Germinal center (tissue), 1 donor: Measurements from ENCODE around the gene GRIK1.

Experiments
- DNase-seq: peaks from one replicate; pipeline ENCODE4 v3.0.0; 2012; ENCODE audit warnings: mixed read lengths, low spot score

Gene GRIK1

GRCh38 chr21:29642551-29643245 is 297.1 kb downstream of the GRIK1 start:
- no peak for DNase-seq

GRCh38 chr21:29641635-29642550 is 297.9 kb downstream of the GRIK1 start:
- no peak for DNase-seq

DNA sequence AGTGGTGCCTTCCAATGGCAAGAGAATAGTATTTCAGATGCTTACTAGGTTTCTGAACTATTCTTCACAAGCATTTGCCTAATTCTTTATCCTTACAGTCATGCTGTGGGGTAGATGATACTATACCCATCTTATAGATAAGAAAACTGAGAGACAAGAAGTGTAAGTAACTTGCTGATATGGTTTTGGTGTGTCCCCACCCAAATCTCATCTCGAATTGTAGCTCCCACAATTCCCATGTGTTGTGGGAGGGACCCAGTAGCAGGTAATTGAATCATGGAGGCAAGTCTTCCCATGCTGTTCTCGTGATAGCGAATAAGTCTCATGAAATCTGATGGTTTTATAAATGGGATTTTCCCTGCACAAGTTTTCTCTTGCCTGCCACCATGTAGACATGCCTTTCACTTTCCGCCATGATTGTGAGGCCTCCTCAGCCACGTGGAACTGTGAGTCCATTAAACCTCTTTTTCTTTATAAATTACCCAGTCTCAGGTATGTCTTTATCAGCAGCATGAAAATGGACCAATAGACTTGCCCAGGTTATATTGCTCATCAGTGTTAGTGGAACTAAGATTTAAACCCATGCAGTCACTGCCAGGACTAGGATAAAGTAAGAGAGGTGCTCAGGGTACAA is 298.7 kb downstream of the GRIK1 start:
- DNase-seq: no peak

GRCh38 chr21:29640080-29640508 is 299.7 kb downstream of the GRIK1 start:
- peak; percentile 15 for DNase-seq

GRCh38 chr21:29639366-29640079 is 300.3 kb downstream of the GRIK1 start:
- no peak for DNase-seq

DNA sequence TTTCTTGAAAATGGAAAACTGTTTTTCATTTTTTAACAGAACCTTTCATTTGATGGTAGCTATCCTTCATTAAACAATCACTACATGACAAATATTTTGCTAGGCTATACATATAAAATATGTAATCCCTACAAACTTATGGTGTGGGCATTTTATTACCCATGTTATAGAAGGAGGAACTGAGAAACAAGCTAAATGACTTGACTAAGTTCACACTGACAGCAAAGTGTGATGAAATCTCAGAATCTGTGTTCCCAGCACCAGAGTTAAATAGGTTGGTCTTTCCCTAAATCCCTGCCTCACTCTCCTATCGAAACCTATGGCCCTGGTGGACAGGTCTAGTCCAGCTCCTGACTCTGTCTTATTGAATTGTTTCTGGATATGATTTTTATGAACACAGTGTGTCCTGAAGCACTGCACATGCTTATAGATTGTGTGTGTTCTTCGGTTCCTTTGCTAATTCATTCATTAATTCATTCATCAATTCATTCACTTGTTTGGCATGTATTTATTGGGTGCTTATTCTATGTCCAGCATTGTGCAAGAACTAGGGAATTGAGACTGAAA is 301.0 kb downstream of the GRIK1 start:
- no peak for DNase-seq

GRCh38 chr21:29638138-29638537 is 301.7 kb downstream of the GRIK1 start:
- DNase-seq: no peak

GRCh38 chr21:29637553-29637952 is 302.2 kb downstream of the GRIK1 start:
- no peak for DNase-seq

DNA sequence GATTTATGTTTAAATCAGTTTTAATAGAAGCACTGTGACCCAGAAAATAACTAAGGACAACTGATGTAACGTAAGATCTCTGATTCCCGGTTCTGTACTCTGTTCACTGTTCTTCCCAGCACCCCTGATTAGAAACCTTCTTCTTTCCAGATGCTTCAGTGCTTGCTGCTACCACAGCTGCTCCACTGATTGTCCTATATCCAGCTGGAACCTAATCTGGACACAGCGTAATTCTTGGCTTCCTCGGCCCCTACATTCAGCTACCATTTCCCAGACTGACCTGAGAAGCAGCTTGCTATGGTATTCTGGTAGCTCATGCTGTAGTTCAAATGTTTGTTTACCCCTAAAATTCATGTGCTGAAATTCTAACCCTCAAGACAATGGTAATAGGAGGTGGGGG is 302.7 kb downstream of the GRIK1 start:
- no peak for DNase-seq

DNA sequence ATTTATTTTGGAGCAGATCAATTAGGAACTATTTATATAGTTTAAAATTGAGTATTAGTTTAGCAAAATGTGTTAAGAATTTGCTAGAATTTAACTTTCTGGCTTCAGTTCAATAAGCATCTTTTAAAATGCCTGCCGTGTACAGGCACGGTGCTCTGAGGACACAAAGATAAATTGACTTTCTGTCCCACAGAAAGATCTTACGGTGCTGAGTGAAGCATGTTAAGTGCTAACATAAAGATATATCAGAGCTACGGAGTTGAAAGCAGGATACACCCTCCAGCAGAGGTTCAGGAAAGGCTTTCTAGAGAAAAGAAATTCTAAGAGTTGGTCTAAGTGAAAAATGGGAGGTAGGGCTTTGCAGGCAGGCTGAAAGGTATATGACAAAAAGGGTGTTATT is 305.4 kb downstream of the GRIK1 start:
- no peak for DNase-seq

DNA sequence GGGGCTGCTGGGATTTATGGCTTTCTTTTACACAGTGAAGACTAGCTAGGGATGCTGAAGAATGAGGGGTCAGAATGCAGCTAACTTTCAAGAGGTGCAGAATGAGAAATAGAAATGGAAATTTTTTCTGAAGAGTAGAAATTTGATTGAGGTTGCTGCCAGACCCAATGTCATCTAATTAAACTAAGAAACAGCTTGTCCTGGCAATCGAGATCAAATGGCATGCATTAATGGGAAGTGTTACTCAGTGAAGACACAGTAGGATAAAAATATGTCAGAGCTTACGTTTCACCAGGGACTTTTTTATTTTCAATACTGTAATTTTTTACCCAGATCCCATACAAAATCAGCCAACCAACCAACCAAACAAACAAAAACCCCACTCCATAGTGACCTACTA is 306.0 kb downstream of the GRIK1 start:
- DNase-seq: no peak

DNA sequence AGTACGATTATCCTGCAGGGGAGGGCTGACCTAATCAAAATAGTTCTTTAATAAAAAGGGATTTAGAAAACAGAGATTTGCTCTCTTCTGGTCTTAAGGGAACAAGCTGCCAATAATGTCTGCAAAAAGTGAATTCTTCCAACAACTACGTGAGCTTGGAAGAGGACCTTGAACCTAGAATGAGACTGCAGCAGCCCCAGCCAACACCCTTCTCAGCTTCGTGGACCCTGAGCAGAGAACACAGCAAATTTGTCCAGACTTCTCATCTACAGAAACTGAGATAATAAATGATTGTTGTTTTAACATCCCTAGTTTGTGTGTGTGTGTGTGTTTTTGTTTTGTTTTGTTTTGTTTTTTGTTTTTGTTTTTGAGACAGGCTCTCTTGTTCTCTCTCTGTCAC is 309.4 kb downstream of the GRIK1 start:
- no peak for DNase-seq

DNA sequence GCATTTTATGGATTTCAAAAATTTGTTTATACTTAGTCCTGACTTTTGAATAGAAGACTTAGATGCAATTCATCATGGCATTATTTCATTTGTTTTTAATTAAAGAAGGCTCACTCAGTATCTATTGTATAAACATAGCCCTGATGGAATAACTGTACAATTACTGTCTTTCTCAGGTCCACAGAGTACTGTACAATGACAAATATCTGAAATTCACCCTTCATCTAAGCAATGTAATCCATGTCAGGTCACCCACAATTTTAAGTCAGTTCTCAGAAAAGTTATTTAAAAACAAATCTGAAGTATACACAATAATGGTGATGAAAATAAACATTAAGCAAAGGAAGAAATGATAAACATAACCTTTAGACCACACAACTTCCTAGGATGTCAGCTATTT is 311.9 kb downstream of the GRIK1 start:
- no peak for DNase-seq

DNA sequence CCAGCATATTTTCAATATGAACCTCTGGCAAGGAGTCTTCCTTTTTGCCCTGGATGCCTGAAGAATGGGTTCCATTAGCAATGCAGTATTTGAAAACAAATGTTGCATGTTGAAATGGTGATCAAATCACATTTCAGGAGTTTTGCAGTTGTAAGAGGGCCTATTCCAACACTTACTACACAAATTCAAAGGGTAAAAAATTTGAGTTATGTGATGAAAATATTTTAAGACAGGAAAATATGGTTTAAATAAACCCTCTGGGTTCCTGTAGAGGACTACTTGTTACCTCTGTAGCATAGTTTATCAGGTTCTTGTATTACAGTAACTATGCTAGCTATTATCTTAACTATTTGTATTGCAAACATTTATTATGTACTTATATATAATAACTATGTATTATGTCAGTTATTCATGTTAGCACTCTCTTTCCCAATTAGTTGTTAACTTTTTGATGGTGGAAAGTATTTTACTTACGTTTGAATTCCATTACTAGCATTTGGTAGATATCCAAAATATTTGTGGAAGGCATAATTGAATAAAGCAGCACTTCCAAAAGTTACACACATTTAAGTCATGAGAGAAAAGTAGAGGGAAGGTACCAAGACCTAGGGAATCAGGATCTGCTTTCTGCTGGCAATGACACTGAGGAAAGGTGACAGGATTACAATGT is 312.9 kb downstream of the GRIK1 start:
- DNase-seq: no peak

- no peak for DNase-seq
Measured at GRCh38 chr21:29625990-29626389, 313.8 kb downstream of the GRIK1 start.

- DNase-seq: no peak
Measured at GRCh38 chr21:29624776-29625175, 315.0 kb downstream of the GRIK1 start.

GRCh38 chr21:29621525-29621924 is 318.3 kb downstream of the GRIK1 start:
- DNase-seq: no peak

GRCh38 chr21:29616209-29616751 is 323.5 kb downstream of the GRIK1 start:
- no peak for DNase-seq

- DNase-seq: no peak
Measured at GRCh38 chr21:29613877-29614276, 325.9 kb downstream of the GRIK1 start.

DNA sequence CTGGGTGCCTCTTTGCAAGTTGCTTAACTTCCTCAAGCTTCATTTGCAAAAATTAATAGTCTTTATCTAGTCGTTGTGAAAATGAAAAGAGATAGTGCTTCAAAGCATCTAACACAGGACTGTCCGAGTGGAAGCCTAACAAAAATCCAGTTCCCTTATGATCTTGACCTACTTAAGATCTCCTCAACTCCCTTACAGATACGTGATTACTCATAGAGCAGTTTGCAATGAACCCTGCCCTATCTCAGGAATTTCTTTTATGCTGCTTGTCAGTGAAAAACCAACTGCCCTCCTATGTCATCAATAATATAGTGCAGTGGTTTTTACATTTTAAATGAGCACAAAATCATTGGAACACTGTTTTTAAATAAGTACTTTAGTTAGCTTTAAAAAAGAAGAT is 326.8 kb downstream of the GRIK1 start:
- no peak for DNase-seq

GRCh38 chr21:29610779-29611360 is 328.9 kb downstream of the GRIK1 start:
- DNase-seq: no peak
